ENCODE measurements around the gene ACTN1. TPM values are rescaled to one million over a fixed set of nuclear protein-coding genes. Genes with fewer than 3 reads are reported as not detected.

Gene ACTN1
- total RNA-seq, 3 donors from 2014 or later: 93.7 to 607 (median 128) TPM

DNA sequence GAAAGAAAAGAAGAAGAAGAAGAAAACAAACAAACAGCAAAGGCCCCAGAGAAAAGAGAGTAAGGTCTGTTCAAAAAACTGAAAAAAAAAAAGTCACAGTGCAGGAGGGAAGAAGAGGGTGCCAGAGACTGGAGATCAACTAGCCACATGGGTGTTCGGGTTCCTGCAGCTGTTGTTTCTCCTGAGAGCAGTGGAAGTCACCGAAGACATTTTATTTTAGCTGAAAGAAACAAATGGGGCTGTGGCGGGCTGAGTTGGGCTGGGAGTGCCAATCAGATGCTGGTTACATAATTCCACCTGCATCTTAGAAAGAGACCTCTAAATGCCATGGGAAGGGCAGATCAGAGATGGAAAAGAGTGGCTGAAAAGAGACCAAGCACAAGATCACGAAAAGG, 33.9 kb downstream of the ACTN1 start:
- intact Hi-C loops (cut with DNase I, micrococcal nuclease): no loop called here
- Histone ChIP-seq H3K4me3 (no peak overlapping the region), H3K36me3 (ENCODE audit: low read depth) (no peaks in the 10 kb centered on the region), H3K9me3 (no peaks in the 10 kb centered on the region), H3K4me1 (ENCODE audit: low read depth) (peaks cover 59% of the 10 kb centered on the region)
- ATAC-seq (no peak), DNase-seq (no peak)
- TF ChIP-seq, protein P1, sequence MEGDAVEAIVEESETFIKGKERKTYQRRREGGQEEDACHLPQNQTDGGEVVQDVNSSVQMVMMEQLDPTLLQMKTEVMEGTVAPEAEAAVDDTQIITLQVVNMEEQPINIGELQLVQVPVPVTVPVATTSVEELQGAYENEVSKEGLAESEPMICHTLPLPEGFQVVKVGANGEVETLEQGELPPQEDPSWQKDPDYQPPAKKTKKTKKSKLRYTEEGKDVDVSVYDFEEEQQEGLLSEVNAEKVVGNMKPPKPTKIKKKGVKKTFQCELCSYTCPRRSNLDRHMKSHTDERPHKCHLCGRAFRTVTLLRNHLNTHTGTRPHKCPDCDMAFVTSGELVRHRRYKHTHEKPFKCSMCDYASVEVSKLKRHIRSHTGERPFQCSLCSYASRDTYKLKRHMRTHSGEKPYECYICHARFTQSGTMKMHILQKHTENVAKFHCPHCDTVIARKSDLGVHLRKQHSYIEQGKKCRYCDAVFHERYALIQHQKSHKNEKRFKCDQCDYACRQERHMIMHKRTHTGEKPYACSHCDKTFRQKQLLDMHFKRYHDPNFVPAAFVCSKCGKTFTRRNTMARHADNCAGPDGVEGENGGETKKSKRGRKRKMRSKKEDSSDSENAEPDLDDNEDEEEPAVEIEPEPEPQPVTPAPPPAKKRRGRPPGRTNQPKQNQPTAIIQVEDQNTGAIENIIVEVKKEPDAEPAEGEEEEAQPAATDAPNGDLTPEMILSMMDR (IDR thresholded peaks at IDR 0.05): no peak

DNA sequence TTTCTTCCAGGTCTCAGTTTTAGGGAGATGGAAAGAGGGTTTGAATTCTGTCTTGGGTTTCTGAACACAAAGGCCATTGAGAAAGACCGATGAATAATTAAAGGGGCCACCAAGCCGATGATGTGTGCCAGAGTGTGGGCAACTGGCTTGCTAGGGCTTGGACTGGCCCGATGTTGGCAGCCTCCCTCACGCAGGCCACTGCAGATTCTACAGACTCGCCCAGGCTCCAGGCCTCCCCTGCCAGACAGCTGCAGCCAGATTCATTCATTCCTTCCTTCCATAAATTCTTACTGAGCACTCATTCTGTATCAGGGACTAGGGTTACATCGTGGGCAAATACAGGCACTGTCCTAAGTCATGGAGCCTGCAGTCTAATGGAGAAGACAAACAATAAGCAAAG, 34.9 kb downstream of the ACTN1 start:
- H3K4me1 ChIP-seq (ENCODE audit: low read depth): peaks cover 66% of the 10 kb centered on the region
- no peaks in the 10 kb centered on the region for H3K9me3 ChIP-seq
- TF ChIP-seq, protein P1 (IDR thresholded peaks at IDR 0.05): no peak
- intact Hi-C loops (cut with DNase I, micrococcal nuclease): no loop called here
- DNase-seq (no peak), ATAC-seq (no peak)
- no peaks in the 10 kb centered on the region for H3K36me3 ChIP-seq (ENCODE audit: low read depth)
- H3K4me3 ChIP-seq: no peak overlapping the region

DNA sequence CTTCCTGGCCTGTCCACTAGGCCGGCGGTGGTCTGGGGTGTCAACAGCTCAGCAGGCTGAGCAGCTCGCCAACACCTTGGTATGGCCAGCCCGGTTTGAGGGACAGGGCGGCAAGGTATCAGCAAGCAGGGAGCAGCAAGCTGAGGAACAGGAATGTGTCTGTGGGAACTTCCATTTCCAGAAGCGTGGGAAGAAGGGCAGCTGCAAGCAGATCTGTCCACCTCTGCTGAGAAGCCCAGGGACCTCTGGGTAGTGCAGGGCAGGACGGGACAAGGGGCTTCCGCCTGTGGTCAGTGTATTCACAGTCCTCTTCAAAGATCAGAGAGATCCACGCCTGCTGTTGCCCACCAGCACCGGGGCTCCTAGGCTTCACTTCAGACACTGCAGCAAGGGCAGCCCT, 36.0 kb downstream of the ACTN1 start:
- intact Hi-C loops (cut with DNase I, micrococcal nuclease): no loop called here
- no peak overlapping the region for H3K4me3 ChIP-seq
- no peaks in the 10 kb centered on the region for H3K9me3 ChIP-seq
- TF ChIP-seq, protein P1 (IDR thresholded peaks at IDR 0.05): no peak
- H3K36me3 ChIP-seq (ENCODE audit: low read depth): no peaks in the 10 kb centered on the region
- DNase-seq: no peak
- ATAC-seq: no peak
- peaks cover 70% of the 10 kb centered on the region for H3K4me1 ChIP-seq (ENCODE audit: low read depth)

DNA sequence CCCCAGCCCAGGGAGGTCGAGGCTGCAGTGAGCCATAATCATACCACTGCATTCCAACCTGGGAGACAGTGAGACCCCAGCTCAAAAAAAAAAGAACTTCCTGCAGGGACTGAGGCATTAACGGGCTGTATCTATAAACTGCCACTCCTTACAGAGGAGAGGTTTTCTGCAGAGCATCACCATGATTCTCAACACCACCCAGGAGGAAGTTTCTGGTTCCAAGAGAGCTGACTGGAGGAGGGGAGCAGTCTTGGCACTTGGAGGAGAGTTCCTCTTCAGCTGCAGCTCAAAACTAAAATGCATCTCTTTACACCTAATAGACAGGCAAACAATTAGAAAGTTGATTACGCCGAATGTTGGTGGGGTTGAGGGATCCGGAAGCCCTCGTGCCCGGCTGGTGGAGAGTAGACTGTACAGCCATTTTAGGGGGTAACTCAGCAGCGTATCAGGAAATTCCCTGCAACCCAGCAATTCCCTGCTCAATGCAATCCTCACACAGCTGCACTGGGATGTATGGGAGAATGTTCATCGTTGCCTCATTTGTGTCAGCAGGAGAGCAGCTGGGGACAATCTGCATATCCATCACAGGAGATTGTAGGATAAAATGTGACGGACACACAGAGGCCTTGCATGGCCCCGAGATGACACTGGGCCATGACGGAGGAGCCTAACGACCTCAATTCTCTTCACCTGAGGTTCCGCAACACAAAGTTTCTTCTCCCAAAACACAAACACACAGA, 36.6 kb downstream of the ACTN1 start:
- H3K4me3 ChIP-seq: no peak overlapping the region
- no peaks in the 10 kb centered on the region for H3K9me3 ChIP-seq
- ATAC-seq (no peak), DNase-seq (no peak)
- H3K36me3 ChIP-seq (ENCODE audit: low read depth): no peaks in the 10 kb centered on the region
- TF ChIP-seq, protein P1 (IDR thresholded peaks at IDR 0.05): no peak
- H3K4me1 ChIP-seq (ENCODE audit: low read depth): peaks cover 70% of the 10 kb centered on the region
- intact Hi-C loops (cut with DNase I, micrococcal nuclease): no loop called here

DNA sequence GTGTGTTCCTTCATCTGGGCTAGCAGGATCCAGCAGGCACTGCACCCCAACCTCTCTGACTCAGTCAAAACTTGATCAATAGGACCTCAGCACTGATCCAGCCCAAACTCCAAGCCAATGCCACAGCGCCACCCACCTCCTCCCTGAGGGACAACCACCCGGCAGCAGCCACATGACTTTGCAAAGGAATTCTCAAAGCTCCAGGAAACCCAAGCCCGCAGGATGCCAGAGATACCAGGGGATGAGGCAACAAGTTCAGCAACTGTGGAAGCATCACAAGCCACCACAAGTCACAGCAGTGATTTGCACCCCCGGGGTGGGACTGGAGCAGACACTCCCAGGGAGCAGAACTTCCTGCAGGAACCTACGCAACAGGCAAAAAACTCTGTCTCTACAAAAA, 37.3 kb downstream of the ACTN1 start:
- intact Hi-C loops (cut with DNase I, micrococcal nuclease): no loop called here
- ATAC-seq (no peak), DNase-seq (no peak)
- Histone ChIP-seq H3K36me3 (ENCODE audit: low read depth) (no peaks in the 10 kb centered on the region), H3K4me1 (ENCODE audit: low read depth) (peaks cover 66% of the 10 kb centered on the region), H3K4me3 (no peak overlapping the region), H3K9me3 (no peaks in the 10 kb centered on the region)
- TF ChIP-seq, protein P1 (IDR thresholded peaks at IDR 0.05): no peak

Measured in mucosa of descending colon (tissue), 3 donors.